ENCODE measurements around the gene SHC4. TPM values are rescaled to one million over a fixed set of nuclear protein-coding genes. Genes with fewer than 3 reads are reported as not detected.

SHC4 gene
- total RNA-seq, 1 donor from 2014 or later = 4.2 TPM

- no peaks in the 10 kb centered on the region for H3K27me3 ChIP-seq (ENCODE audit: control insufficient read depth, insufficient read depth, low read length)
- H3K36me3 ChIP-seq (ENCODE audit: control insufficient read depth, insufficient read depth, low read length) = no peaks in the 10 kb centered on the region
- no peak overlapping the region for H3K4me3 ChIP-seq (ENCODE audit: low read depth, low read length)
- DNase-seq (ENCODE audit: low read depth) = no peak
- TF ChIP-seq, protein P1, sequence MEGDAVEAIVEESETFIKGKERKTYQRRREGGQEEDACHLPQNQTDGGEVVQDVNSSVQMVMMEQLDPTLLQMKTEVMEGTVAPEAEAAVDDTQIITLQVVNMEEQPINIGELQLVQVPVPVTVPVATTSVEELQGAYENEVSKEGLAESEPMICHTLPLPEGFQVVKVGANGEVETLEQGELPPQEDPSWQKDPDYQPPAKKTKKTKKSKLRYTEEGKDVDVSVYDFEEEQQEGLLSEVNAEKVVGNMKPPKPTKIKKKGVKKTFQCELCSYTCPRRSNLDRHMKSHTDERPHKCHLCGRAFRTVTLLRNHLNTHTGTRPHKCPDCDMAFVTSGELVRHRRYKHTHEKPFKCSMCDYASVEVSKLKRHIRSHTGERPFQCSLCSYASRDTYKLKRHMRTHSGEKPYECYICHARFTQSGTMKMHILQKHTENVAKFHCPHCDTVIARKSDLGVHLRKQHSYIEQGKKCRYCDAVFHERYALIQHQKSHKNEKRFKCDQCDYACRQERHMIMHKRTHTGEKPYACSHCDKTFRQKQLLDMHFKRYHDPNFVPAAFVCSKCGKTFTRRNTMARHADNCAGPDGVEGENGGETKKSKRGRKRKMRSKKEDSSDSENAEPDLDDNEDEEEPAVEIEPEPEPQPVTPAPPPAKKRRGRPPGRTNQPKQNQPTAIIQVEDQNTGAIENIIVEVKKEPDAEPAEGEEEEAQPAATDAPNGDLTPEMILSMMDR (IDR thresholded peaks at IDR 0.05; ENCODE audit: insufficient read depth, low read length, poor library complexity, severe bottlenecking) = no peak
These were observed 131.1 kb downstream of the SHC4 start for GRCh38 chr15:48832648-48833047.

GRCh38 chr15:48828906-48829305 is 134.8 kb downstream of the SHC4 start:
- Histone ChIP-seq H3K27me3 (ENCODE audit: control insufficient read depth, insufficient read depth, low read length) (no peaks in the 10 kb centered on the region), H3K36me3 (ENCODE audit: control insufficient read depth, insufficient read depth, low read length) (no peaks in the 10 kb centered on the region), H3K4me3 (ENCODE audit: low read depth, low read length) (no peak overlapping the region)
- DNase-seq (ENCODE audit: low read depth) = no peak
- TF ChIP-seq, protein P1 (IDR thresholded peaks at IDR 0.05; ENCODE audit: insufficient read depth, low read length, poor library complexity, severe bottlenecking) = no peak

- TF ChIP-seq, protein P1 (IDR thresholded peaks at IDR 0.05; ENCODE audit: insufficient read depth, low read length, poor library complexity, severe bottlenecking) = no peak
- Histone ChIP-seq H3K27me3 (ENCODE audit: control insufficient read depth, insufficient read depth, low read length) (no peaks in the 10 kb centered on the region), H3K4me3 (ENCODE audit: low read depth, low read length) (no peak overlapping the region), H3K36me3 (ENCODE audit: control insufficient read depth, insufficient read depth, low read length) (no peaks in the 10 kb centered on the region)
- no peak for DNase-seq (ENCODE audit: low read depth)
These were observed 135.2 kb downstream of the SHC4 start for GRCh38 chr15:48828471-48828870.

GRCh38 chr15:48825075-48825474 is 138.6 kb downstream of the SHC4 start:
- TF ChIP-seq, protein P1 (IDR thresholded peaks at IDR 0.05; ENCODE audit: insufficient read depth, low read length, poor library complexity, severe bottlenecking) = no peak
- no peak for DNase-seq (ENCODE audit: low read depth)
- H3K36me3 ChIP-seq (ENCODE audit: control insufficient read depth, insufficient read depth, low read length) = no peaks in the 10 kb centered on the region
- no peaks in the 10 kb centered on the region for H3K27me3 ChIP-seq (ENCODE audit: control insufficient read depth, insufficient read depth, low read length)
- H3K4me3 ChIP-seq (ENCODE audit: low read depth, low read length) = no peak overlapping the region

- DNase-seq (ENCODE audit: low read depth) = no peak
- TF ChIP-seq, protein P1 (IDR thresholded peaks at IDR 0.05; ENCODE audit: insufficient read depth, low read length, poor library complexity, severe bottlenecking) = no peak
- no peaks in the 10 kb centered on the region for H3K27me3 ChIP-seq (ENCODE audit: control insufficient read depth, insufficient read depth, low read length)
These were observed 140.0 kb downstream of the SHC4 start for GRCh38 chr15:48823706-48824105.

DNA sequence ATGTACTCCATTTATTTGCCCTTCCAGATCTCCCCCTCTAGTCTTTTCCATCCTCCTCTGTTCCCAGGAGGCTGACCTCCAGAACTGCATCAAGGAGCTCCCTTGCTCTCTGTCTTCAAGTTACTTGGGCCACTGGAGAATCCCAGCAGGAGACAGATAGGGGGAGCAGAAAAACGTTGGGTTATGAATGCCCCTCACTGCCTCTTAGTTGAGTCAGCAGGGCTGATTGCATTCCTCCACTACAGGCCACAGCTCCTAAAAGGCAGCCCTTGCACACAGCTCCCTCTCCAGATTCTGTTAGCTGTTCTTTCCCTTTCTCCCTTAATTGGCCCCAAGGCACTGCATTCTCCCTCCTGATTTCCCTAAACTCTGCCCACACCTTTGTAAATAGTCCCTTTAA is 140.5 kb downstream of the SHC4 start:
- DNase-seq (ENCODE audit: low read depth) = no peak
- Histone ChIP-seq H3K4me3 (ENCODE audit: low read depth, low read length) (no peak overlapping the region), H3K36me3 (ENCODE audit: control insufficient read depth, insufficient read depth, low read length) (no peaks in the 10 kb centered on the region), H3K27me3 (ENCODE audit: control insufficient read depth, insufficient read depth, low read length) (no peaks in the 10 kb centered on the region)
- TF ChIP-seq, protein P1 (IDR thresholded peaks at IDR 0.05; ENCODE audit: insufficient read depth, low read length, poor library complexity, severe bottlenecking) = no peak

More at GRCh38 chr15:48823706-48824105, 140.0 kb downstream of the SHC4 start:
- no peaks in the 10 kb centered on the region for H3K36me3 ChIP-seq (ENCODE audit: control insufficient read depth, insufficient read depth, low read length)
- H3K4me3 ChIP-seq (ENCODE audit: low read depth, low read length) = no peak overlapping the region
